Mesendoderm (in vitro differentiated cells): ENCODE data around the gene GLIS1.

Source experiments
- DNase-seq: peaks from one replicate; pipeline ENCODE4 v3.0.0; 2013
- H2AK5ac ChIP-seq: 2 replicates; pipeline ENCODE4 v1.6.1; 2013; ENCODE audit warnings: low read length, inconsistent platforms
- H2BK120ac ChIP-seq: 2 replicates; pipeline ENCODE4 v1.6.1; 2013; ENCODE audit warnings: low read depth, mild to moderate bottlenecking, low read length, moderate library complexity, mixed read lengths
- H2BK15ac ChIP-seq: replicated peaks from 2 replicates; pipeline ENCODE4 v1.6.1; 2013; ENCODE audit warnings: low read depth, mild to moderate bottlenecking, moderate library complexity
- H2BK5ac ChIP-seq: 2 replicates; pipeline ENCODE4 v1.6.1; 2013; ENCODE audit warnings: low read length, inconsistent platforms
- H3K18ac ChIP-seq: 2 replicates; pipeline ENCODE4 v1.6.1; 2013; ENCODE audit warnings: mild to moderate bottlenecking, low read length, mixed read lengths
- H3K23ac ChIP-seq: one replicate; pipeline ENCODE4 v1.6.1; 2013; ENCODE audit warnings: low read length
- H3K27ac ChIP-seq: 2 replicates; pipeline ENCODE4 v1.5.1; 2013; ENCODE audit warnings: low read depth, mild to moderate bottlenecking, inconsistent platforms, low read length, moderate library complexity
- H3K27me3 ChIP-seq: 2 replicates; pipeline ENCODE4 v1.6.1; 2013; ENCODE audit warnings: low read length, control low read depth, mild to moderate bottlenecking, inconsistent platforms; ENCODE audit not compliant: insufficient read depth, poor library complexity
- H3K36me3 ChIP-seq: 2 replicates; pipeline ENCODE4 v1.6.1; 2013; ENCODE audit warnings: low read length, inconsistent platforms; ENCODE audit not compliant: control insufficient read depth, insufficient read depth
- H3K4ac ChIP-seq: one replicate; pipeline ENCODE4 v1.6.1; 2013; ENCODE audit warnings: low read depth, mild to moderate bottlenecking, low read length, moderate library complexity
- H3K4me1 ChIP-seq: 2 replicates; pipeline ENCODE4 v1.6.1; 2013; ENCODE audit warnings: low read depth, low read length, inconsistent platforms; ENCODE audit not compliant: control insufficient read depth
- H3K4me2 ChIP-seq: 2 replicates; pipeline ENCODE4 v1.6.1; 2013; ENCODE audit warnings: low read length
- H3K4me3 ChIP-seq: 2 replicates; pipeline ENCODE4 v1.5.1; 2013; ENCODE audit warnings: mild to moderate bottlenecking, low read length
- H3K56ac ChIP-seq: one replicate; pipeline ENCODE4 v1.6.1; 2013; ENCODE audit warnings: low read length
- H3K79me1 ChIP-seq: 2 replicates; pipeline ENCODE4 v1.6.1; 2013; ENCODE audit warnings: low read length, inconsistent platforms
- H3K79me2 ChIP-seq: 2 replicates; pipeline ENCODE4 v1.6.1; 2013; ENCODE audit warnings: mild to moderate bottlenecking, low read length; ENCODE audit not compliant: control insufficient read depth, insufficient read depth
- H3K9ac ChIP-seq: 2 replicates; pipeline ENCODE4 v1.6.1; 2013; ENCODE audit warnings: low read length, inconsistent platforms
- H4K5ac ChIP-seq: one replicate; pipeline ENCODE4 v1.6.1; 2013; ENCODE audit warnings: low read length
- H4K8ac ChIP-seq: one replicate; pipeline ENCODE4 v1.6.1; 2013; ENCODE audit warnings: low read depth, mild to moderate bottlenecking, control low read depth, low read length, moderate library complexity
- WGBS: extraction: QIAGEN DNeasy Blood & Tissue Kit; methylation state at CpG from one replicate; pipeline ENCODE4 v1.1.7; 2013; ENCODE audit warnings: low lambda C conversion rate, missing lambda C conversion rate; ENCODE audit not compliant: insufficient coverage; ENCODE audit errors: extremely low coverage; 5-methylcytosine and 5-hydroxymethylcytosine counted together

GLIS1 gene

GRCh38 chr1:53476579-53476978 lies 262.4 kb downstream of the GLIS1 start:
- H3K79me1 ChIP-seq = no peaks in the 10 kb centered on the region
- H2BK120ac ChIP-seq = no peak overlapping the region
- no peak overlapping the region for H3K27ac ChIP-seq
- no peak overlapping the region for H3K4me2 ChIP-seq
- no CpG with 5 or more reads among the region's 8 CpGs for WGBS
- H3K4ac ChIP-seq = no peak overlapping the region
- no peak overlapping the region for H3K4me3 ChIP-seq
- H3K4me1 ChIP-seq = no peaks in the 10 kb centered on the region
- H3K27me3 ChIP-seq = no peaks in the 10 kb centered on the region
- no peak overlapping the region for H2AK5ac ChIP-seq
- H3K9ac ChIP-seq = no peak overlapping the region
- no peak overlapping the region for H2BK15ac ChIP-seq
- no peaks in the 10 kb centered on the region for H3K36me3 ChIP-seq
- no peak overlapping the region for H2BK5ac ChIP-seq
- no peak overlapping the region for H3K18ac ChIP-seq
- H3K23ac ChIP-seq = no peak overlapping the region
- no peak overlapping the region for H4K5ac ChIP-seq
- H3K79me2 ChIP-seq = no peaks in the 10 kb centered on the region
- no peak overlapping the region for H3K56ac ChIP-seq
- DNase-seq = no peak
- no peak overlapping the region for H4K8ac ChIP-seq

GRCh38 chr1:53475664-53476063 lies 263.3 kb downstream of the GLIS1 start:
- no peak overlapping the region for H3K23ac ChIP-seq
- no peak overlapping the region for H3K4ac ChIP-seq
- H2BK5ac ChIP-seq = no peak overlapping the region
- H2BK120ac ChIP-seq = no peak overlapping the region
- no peaks in the 10 kb centered on the region for H3K79me2 ChIP-seq
- no peaks in the 10 kb centered on the region for H3K79me1 ChIP-seq
- no peak overlapping the region for H4K8ac ChIP-seq
- no peak overlapping the region for H3K4me3 ChIP-seq
- no peak overlapping the region for H2AK5ac ChIP-seq
- H3K9ac ChIP-seq = no peak overlapping the region
- H3K27ac ChIP-seq = no peak overlapping the region
- H4K5ac ChIP-seq = no peak overlapping the region
- no peak overlapping the region for H2BK15ac ChIP-seq
- H3K36me3 ChIP-seq = no peaks in the 10 kb centered on the region
- no peak for DNase-seq
- no peak overlapping the region for H3K4me2 ChIP-seq
- no peaks in the 10 kb centered on the region for H3K27me3 ChIP-seq
- peak overlapping the region; percentile 51 for H3K56ac ChIP-seq
- no peaks in the 10 kb centered on the region for H3K4me1 ChIP-seq
- no CpG with 5 or more reads among the region's 7 CpGs for WGBS
- H3K18ac ChIP-seq = no peak overlapping the region

GRCh38 chr1:53473463-53473862 lies 265.5 kb downstream of the GLIS1 start:
- no peak for DNase-seq

GRCh38 chr1:53471000-53471399 lies 268.0 kb downstream of the GLIS1 start:
- Histone ChIP-seq H3K4me1 (peaks cover 3% of the 10 kb centered on the region), H3K56ac (no peak overlapping the region), H4K5ac (no peak overlapping the region), H3K27me3 (no peaks in the 10 kb centered on the region), H3K27ac (no peak overlapping the region), H3K79me2 (no peaks in the 10 kb centered on the region), H2AK5ac (peak overlapping the region; percentile 9), H3K4me3 (no peak overlapping the region), H3K4me2 (no peak overlapping the region), H3K23ac (no peak overlapping the region), H3K18ac (no peak overlapping the region), H3K79me1 (no peaks in the 10 kb centered on the region), H3K4ac (no peak overlapping the region), H4K8ac (no peak overlapping the region), H2BK5ac (no peak overlapping the region), H3K36me3 (no peaks in the 10 kb centered on the region), H2BK15ac (no peak overlapping the region), H3K9ac (peak overlapping the region; percentile 63), H2BK120ac (no peak overlapping the region)
- WGBS = no CpG with 5 or more reads among the region's 9 CpGs
- DNase-seq = no peak

More at GRCh38 chr1:53473463-53473862, 265.5 kb downstream of the GLIS1 start:
- H3K27ac ChIP-seq = no peak overlapping the region
- no peak overlapping the region for H3K23ac ChIP-seq
- WGBS = no CpG with 5 or more reads among the region's 3 CpGs
- no peaks in the 10 kb centered on the region for H3K79me2 ChIP-seq
- H2BK5ac ChIP-seq = no peak overlapping the region
- no peak overlapping the region for H3K56ac ChIP-seq
- H3K9ac ChIP-seq = no peak overlapping the region
- H3K27me3 ChIP-seq = no peaks in the 10 kb centered on the region
- no peak overlapping the region for H2BK120ac ChIP-seq
- peaks cover 3% of the 10 kb centered on the region for H3K4me1 ChIP-seq
- no peak overlapping the region for H2AK5ac ChIP-seq
- no peaks in the 10 kb centered on the region for H3K36me3 ChIP-seq
- no peak overlapping the region for H3K4ac ChIP-seq
- H3K4me3 ChIP-seq = no peak overlapping the region
- no peak overlapping the region for H3K18ac ChIP-seq
- H3K4me2 ChIP-seq = no peak overlapping the region
- H3K79me1 ChIP-seq = no peaks in the 10 kb centered on the region
- no peak overlapping the region for H2BK15ac ChIP-seq
- no peak overlapping the region for H4K5ac ChIP-seq
- no peak overlapping the region for H4K8ac ChIP-seq

GRCh38 chr1:53470584-53470983 lies 268.4 kb downstream of the GLIS1 start:
- Histone ChIP-seq H3K79me1 (no peaks in the 10 kb centered on the region), H2BK120ac (no peak overlapping the region), H3K36me3 (no peaks in the 10 kb centered on the region), H3K4me2 (no peak overlapping the region), H4K8ac (no peak overlapping the region), H3K27me3 (no peaks in the 10 kb centered on the region), H2AK5ac (peak overlapping the region; percentile 9), H3K79me2 (no peaks in the 10 kb centered on the region), H3K27ac (no peak overlapping the region), H2BK15ac (no peak overlapping the region), H3K56ac (peak overlapping the region; percentile 83), H3K18ac (peak overlapping the region; percentile 6), H4K5ac (no peak overlapping the region), H3K23ac (peak overlapping the region; percentile 16), H2BK5ac (no peak overlapping the region), H3K4me1 (peaks cover 3% of the 10 kb centered on the region), H3K4me3 (no peak overlapping the region), H3K9ac (peak overlapping the region; percentile 63), H3K4ac (peak overlapping the region; percentile 49)
- no CpG with 5 or more reads among the region's 19 CpGs for WGBS
- DNase-seq = no peak

- no peak overlapping the region for H3K4me3 ChIP-seq
- no peak overlapping the region for H4K5ac ChIP-seq
- no CpG with 5 or more reads among the region's 28 CpGs for WGBS
- H3K23ac ChIP-seq = peak overlapping the region; percentile 16
- peak overlapping the region; percentile 83 for H3K56ac ChIP-seq
- H2AK5ac ChIP-seq = no peak overlapping the region
- H2BK5ac ChIP-seq = no peak overlapping the region
- H4K8ac ChIP-seq = no peak overlapping the region
- H3K4ac ChIP-seq = peak overlapping the region; percentile 49
- H3K9ac ChIP-seq = peak overlapping the region; percentile 63
- peaks cover 3% of the 10 kb centered on the region for H3K4me1 ChIP-seq
- H3K4me2 ChIP-seq = no peak overlapping the region
- H3K27ac ChIP-seq = no peak overlapping the region
- no peak overlapping the region for H2BK15ac ChIP-seq
- DNase-seq = peak; percentile 97
- no peak overlapping the region for H2BK120ac ChIP-seq
- H3K36me3 ChIP-seq = no peaks in the 10 kb centered on the region
- no peaks in the 10 kb centered on the region for H3K79me1 ChIP-seq
- no peaks in the 10 kb centered on the region for H3K27me3 ChIP-seq
- no peaks in the 10 kb centered on the region for H3K79me2 ChIP-seq
- peak overlapping the region; percentile 6 for H3K18ac ChIP-seq
Measured at GRCh38 chr1:53470155-53470554, 268.8 kb downstream of the GLIS1 start.
